ENCODE measurements around the gene HSPA1A.

Gene HSPA1A

DNA sequence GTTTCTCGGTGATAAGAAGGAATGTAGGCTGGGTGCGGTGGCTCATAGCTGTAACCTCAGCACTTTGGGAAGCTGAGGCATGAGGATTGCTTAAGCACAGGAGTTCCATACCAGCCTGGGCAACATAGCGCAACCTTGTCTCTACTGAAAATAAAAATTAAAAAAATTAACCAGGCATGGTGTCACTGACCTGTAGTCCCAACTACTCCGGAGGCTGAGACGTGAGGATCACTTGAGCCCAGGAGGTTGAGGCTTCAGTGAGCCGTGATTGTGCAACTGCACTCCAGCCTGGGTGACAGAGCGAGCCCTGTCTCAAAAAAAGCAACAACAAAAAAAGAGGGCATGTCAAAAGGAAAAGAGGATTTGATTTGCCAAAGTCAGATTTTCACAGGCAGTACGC lies 43.4 kb downstream of the HSPA1A start:
- Histone ChIP-seq H3K27me3 (ENCODE audit: insufficient read depth, low read length, poor library complexity, severe bottlenecking) (no peaks in the 10 kb centered on the region), H4K20me1 (ENCODE audit: insufficient read depth, low read length, poor library complexity, severe bottlenecking) (no peaks in the 10 kb centered on the region), H3K36me3 (ENCODE audit: insufficient read depth, low read length) (no peaks in the 10 kb centered on the region), H3K4me3 (ENCODE audit: low read length, poor library complexity, severe bottlenecking) (no peak overlapping the region), H3K9me3 (ENCODE audit: insufficient read depth, low read depth, low read length) (no peaks in the 10 kb centered on the region), H3K79me2 (ENCODE audit: insufficient read depth, low read length) (peaks cover 8% of the 10 kb centered on the region; the same call in 1 of the 2 replicates), H3K9me2 (replicated peaks; ENCODE audit: low read depth, low read length) (no peaks in the 10 kb centered on the region), H3K4me1 (ENCODE audit: insufficient read depth, low read length, poor library complexity, severe bottlenecking) (peaks cover 16% of the 10 kb centered on the region), H3K9ac (ENCODE audit: low read depth, low read length, poor library complexity, severe bottlenecking) (no peak overlapping the region), H3K4me2 (ENCODE audit: low read depth, low read length, poor library complexity, severe bottlenecking) (no peak overlapping the region), H2AFZ (ENCODE audit: low read length) (no peak overlapping the region), H3F3A (ENCODE audit: low read depth) (no peaks in the 10 kb centered on the region)
- TF ChIP-seq EZH2phosphoT487 (IDR thresholded peaks at IDR 0.05; ENCODE audit: borderline replicate concordance), result no peak
- TF ChIP-seq, protein P1, sequence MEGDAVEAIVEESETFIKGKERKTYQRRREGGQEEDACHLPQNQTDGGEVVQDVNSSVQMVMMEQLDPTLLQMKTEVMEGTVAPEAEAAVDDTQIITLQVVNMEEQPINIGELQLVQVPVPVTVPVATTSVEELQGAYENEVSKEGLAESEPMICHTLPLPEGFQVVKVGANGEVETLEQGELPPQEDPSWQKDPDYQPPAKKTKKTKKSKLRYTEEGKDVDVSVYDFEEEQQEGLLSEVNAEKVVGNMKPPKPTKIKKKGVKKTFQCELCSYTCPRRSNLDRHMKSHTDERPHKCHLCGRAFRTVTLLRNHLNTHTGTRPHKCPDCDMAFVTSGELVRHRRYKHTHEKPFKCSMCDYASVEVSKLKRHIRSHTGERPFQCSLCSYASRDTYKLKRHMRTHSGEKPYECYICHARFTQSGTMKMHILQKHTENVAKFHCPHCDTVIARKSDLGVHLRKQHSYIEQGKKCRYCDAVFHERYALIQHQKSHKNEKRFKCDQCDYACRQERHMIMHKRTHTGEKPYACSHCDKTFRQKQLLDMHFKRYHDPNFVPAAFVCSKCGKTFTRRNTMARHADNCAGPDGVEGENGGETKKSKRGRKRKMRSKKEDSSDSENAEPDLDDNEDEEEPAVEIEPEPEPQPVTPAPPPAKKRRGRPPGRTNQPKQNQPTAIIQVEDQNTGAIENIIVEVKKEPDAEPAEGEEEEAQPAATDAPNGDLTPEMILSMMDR (conservative IDR thresholded peaks at IDR 0.05; ENCODE audit: low read length), result no peak

DNA sequence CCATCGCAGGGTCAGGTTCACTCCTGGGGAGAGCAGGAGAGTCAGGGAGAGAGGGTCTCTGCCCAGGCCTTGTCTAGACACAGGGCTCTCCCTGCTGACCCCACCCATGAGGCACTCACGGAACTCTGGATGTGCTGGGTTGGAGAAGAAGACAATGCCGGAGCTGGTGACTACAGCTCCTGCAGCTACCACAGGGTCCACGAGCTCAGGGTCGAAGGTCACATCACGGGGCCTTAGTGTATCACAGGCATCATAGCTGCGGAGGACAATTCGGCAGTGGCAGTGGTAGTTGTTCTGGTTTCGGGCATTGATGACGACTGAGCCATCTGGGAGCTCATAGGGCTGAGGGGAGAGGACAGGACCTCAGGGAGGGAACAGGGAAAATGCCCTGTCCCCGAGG lies 44.6 kb downstream of the HSPA1A start:
- Histone ChIP-seq H3K27me3 (ENCODE audit: insufficient read depth, low read length, poor library complexity, severe bottlenecking) (no peaks in the 10 kb centered on the region), H3K36me3 (ENCODE audit: insufficient read depth, low read length) (no peaks in the 10 kb centered on the region), H2AFZ (ENCODE audit: low read length) (no peak overlapping the region), H3K9me2 (replicated peaks; ENCODE audit: low read depth, low read length) (no peaks in the 10 kb centered on the region), H3K4me2 (ENCODE audit: low read depth, low read length, poor library complexity, severe bottlenecking) (no peak overlapping the region), H3K79me2 (ENCODE audit: insufficient read depth, low read length) (peaks cover 15% of the 10 kb centered on the region), H3K9me3 (ENCODE audit: insufficient read depth, low read depth, low read length) (no peaks in the 10 kb centered on the region), H3K4me3 (ENCODE audit: low read length, poor library complexity, severe bottlenecking) (no peak overlapping the region), H4K20me1 (ENCODE audit: insufficient read depth, low read length, poor library complexity, severe bottlenecking) (no peaks in the 10 kb centered on the region), H3K4me1 (ENCODE audit: insufficient read depth, low read length, poor library complexity, severe bottlenecking) (peaks cover 21% of the 10 kb centered on the region), H3F3A (ENCODE audit: low read depth) (no peaks in the 10 kb centered on the region), H3K9ac (ENCODE audit: low read depth, low read length, poor library complexity, severe bottlenecking) (no peak overlapping the region)
- no peak for TF ChIP-seq EZH2phosphoT487 (IDR thresholded peaks at IDR 0.05; ENCODE audit: borderline replicate concordance)

DNA sequence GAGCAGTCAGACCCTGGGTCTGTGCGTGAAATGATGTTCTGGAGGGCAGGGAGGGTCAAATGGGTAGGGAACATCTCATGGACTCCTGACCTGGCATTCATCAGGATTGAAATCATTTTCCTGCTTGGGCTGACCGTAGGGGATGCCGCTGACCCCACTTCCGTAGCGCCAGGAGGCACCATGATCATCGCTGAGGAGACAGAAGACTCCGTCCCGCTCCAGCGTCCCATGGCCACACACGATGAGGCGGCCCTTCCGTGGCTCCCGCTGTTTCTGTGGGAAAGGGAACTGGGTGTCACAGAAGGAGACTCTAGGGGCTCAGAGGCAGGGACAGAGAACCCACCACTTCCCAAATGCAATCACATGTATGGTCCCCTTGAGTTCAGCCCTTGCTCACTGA lies 45.0 kb downstream of the HSPA1A start:
- Histone ChIP-seq H2AFZ (ENCODE audit: low read length) (no peak overlapping the region), H3K4me3 (ENCODE audit: low read length, poor library complexity, severe bottlenecking) (no peak overlapping the region), H3K9me3 (ENCODE audit: insufficient read depth, low read depth, low read length) (no peaks in the 10 kb centered on the region), H3K79me2 (ENCODE audit: insufficient read depth, low read length) (peaks cover 15% of the 10 kb centered on the region), H3K4me1 (ENCODE audit: insufficient read depth, low read length, poor library complexity, severe bottlenecking) (peaks cover 21% of the 10 kb centered on the region), H3F3A (ENCODE audit: low read depth) (no peaks in the 10 kb centered on the region), H3K4me2 (ENCODE audit: low read depth, low read length, poor library complexity, severe bottlenecking) (no peak overlapping the region), H3K9ac (ENCODE audit: low read depth, low read length, poor library complexity, severe bottlenecking) (no peak overlapping the region), H3K36me3 (ENCODE audit: insufficient read depth, low read length) (no peaks in the 10 kb centered on the region), H4K20me1 (ENCODE audit: insufficient read depth, low read length, poor library complexity, severe bottlenecking) (no peaks in the 10 kb centered on the region), H3K9me2 (replicated peaks; ENCODE audit: low read depth, low read length) (no peaks in the 10 kb centered on the region), H3K27me3 (ENCODE audit: insufficient read depth, low read length, poor library complexity, severe bottlenecking) (no peaks in the 10 kb centered on the region)
- no peak for TF ChIP-seq EZH2phosphoT487 (IDR thresholded peaks at IDR 0.05; ENCODE audit: borderline replicate concordance)
- TF ChIP-seq, protein P1 (conservative IDR thresholded peaks at IDR 0.05; ENCODE audit: low read length), result no peak

DNA sequence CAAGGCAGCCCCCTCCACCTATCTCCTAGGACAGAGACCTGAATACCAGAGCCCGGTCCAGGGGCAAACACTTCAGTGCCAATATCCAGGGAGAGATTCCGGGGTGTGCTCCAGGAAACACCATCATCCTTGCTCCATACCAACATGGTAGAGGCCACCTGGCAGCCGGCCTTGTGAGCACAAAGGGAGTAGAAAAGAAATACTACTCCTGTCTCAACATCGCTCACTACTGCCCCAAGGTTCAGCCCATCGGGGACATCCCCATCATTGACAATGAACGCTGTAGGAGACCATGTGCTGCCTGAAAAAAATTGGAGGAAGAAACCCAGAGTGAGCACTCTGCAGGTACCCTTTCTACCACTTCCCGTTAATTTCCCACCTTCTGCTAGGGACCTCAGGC lies 45.8 kb downstream of the HSPA1A start:
- Histone ChIP-seq H3K79me2 (ENCODE audit: insufficient read depth, low read length) (peaks cover 15% of the 10 kb centered on the region), H3K4me3 (ENCODE audit: low read length, poor library complexity, severe bottlenecking) (peak overlapping the region; percentile 16), H3K9ac (ENCODE audit: low read depth, low read length, poor library complexity, severe bottlenecking) (no peak overlapping the region), H3K9me2 (replicated peaks; ENCODE audit: low read depth, low read length) (no peaks in the 10 kb centered on the region), H3K4me1 (ENCODE audit: insufficient read depth, low read length, poor library complexity, severe bottlenecking) (peaks cover 21% of the 10 kb centered on the region), H2AFZ (ENCODE audit: low read length) (no peak overlapping the region), H3K36me3 (ENCODE audit: insufficient read depth, low read length) (no peaks in the 10 kb centered on the region), H3K4me2 (ENCODE audit: low read depth, low read length, poor library complexity, severe bottlenecking) (no peak overlapping the region), H3K27me3 (ENCODE audit: insufficient read depth, low read length, poor library complexity, severe bottlenecking) (no peaks in the 10 kb centered on the region), H3F3A (ENCODE audit: low read depth) (no peaks in the 10 kb centered on the region), H3K9me3 (ENCODE audit: insufficient read depth, low read depth, low read length) (no peaks in the 10 kb centered on the region), H4K20me1 (ENCODE audit: insufficient read depth, low read length, poor library complexity, severe bottlenecking) (no peaks in the 10 kb centered on the region)
- TF ChIP-seq, protein P1 (conservative IDR thresholded peaks at IDR 0.05; ENCODE audit: low read length), result no peak
- no peak for TF ChIP-seq EZH2phosphoT487 (IDR thresholded peaks at IDR 0.05; ENCODE audit: borderline replicate concordance)
